AG04450 (cell line): Measurements from ENCODE around the gene PEMT. TPM values are rescaled to one million over a fixed set of nuclear protein-coding genes. Genes with fewer than 3 reads are reported as not detected.
"Not testable (repeated sequence)": the region's sequence is repeated elsewhere in the genome, so short reads cannot be mapped to it uniquely, and the experiment has no call there.

Experiments
- CTCF ChIA-PET: fragments of 300-600, 350-600 bp; formaldehyde crosslinking; extraction: SDS; loops from one replicate; lab custom pipeline; 2022; ENCODE audit warnings: antibody characterized with exemption, inconsistent platforms; lab: Charles Lee
- POLR2A ChIA-PET: fragments of 350-600 bp; formaldehyde crosslinking; extraction: SDS; loops from one replicate; lab custom pipeline; 2021; ENCODE audit warnings: antibody characterized with exemption, inconsistent platforms; lab: Yijun Ruan, JAX
- DNase-seq: peaks from one replicate; pipeline ENCODE4 v3.0.0-alpha.2; 2011; ENCODE audit warnings: low read depth, low spot score
- H3K27ac ChIP-seq: one replicate; pipeline ENCODE4 v1.5.1; 2012; ENCODE audit warnings: low read depth, low read length, control low read depth
- H3K27me3 ChIP-seq: one replicate; pipeline ENCODE4 v1.6.0; 2012; ENCODE audit warnings: low read length; ENCODE audit not compliant: control insufficient read depth, insufficient read depth
- H3K4me3 ChIP-seq: 2 replicates; pipeline ENCODE4 v1.5.1; 2011; ENCODE audit warnings: mild to moderate bottlenecking, low read depth, low read length, control low read depth
- H3K9me3 ChIP-seq: 2 replicates; pipeline ENCODE4 v1.5.1; 2012; ENCODE audit warnings: low read length; ENCODE audit not compliant: control insufficient read depth, insufficient read depth
- CTCF ChIP-seq: IDR thresholded peaks from 2 replicates; pipeline ENCODE4 v1.5.1; 2011; ENCODE audit warnings: low read depth, low read length, control low read depth, inconsistent platforms
- polyA plus RNA-seq: library from polyadenylated mRNA; depleted of rRNA; stranded (reverse); fragments of >200 nt; gene quantifications from 2 replicates; pipeline ENCODE4 v1.2.3, GENCODE V29; 2011

PEMT gene
- polyA plus RNA-seq, 1 experiment = 14.9 TPM

GRCh38 chr17:17466511-17466910, 125.0 kb downstream of the PEMT start:
- Histone ChIP-seq H3K27ac (no peak overlapping the region), H3K27me3 (peaks cover 31% of the 10 kb centered on the region), H3K4me3 (no peak overlapping the region), H3K9me3 (peaks cover 2% of the 10 kb centered on the region; the same call in 1 of the 2 replicates)
- CTCF ChIA-PET = interaction anchor here (0.6 to 0.9 kb wide), 3 partner anchors 29 to 31 kb away, joined by 3 to 7 read pairs (median 4); no protein-coding TSS in a partner anchor
- DNase-seq = no peak
- TF ChIP-seq CTCF = no peak
- POLR2A ChIA-PET = no interaction called here

GRCh38 chr17:17465878-17466277, 125.6 kb downstream of the PEMT start:
- DNase-seq, H3K9me3 ChIP-seq, POLR2A ChIA-PET, H3K4me3 ChIP-seq, CTCF ChIA-PET, H3K27ac ChIP-seq: not testable (repeated sequence)
- H3K27me3 ChIP-seq = peaks cover 28% of the 10 kb centered on the region

GRCh38 chr17:17463821-17464220, 127.7 kb downstream of the PEMT start:
- no peak for TF ChIP-seq CTCF
- no peak overlapping the region for H3K27ac ChIP-seq
- H3K27me3 ChIP-seq = peaks cover 17% of the 10 kb centered on the region
- peaks cover 2% of the 10 kb centered on the region; the same call in 1 of the 2 replicates for H3K9me3 ChIP-seq
- no peak overlapping the region for H3K4me3 ChIP-seq
- ChIA-PET CTCF (no interaction called here), POLR2A (no interaction called here)
- no peak for DNase-seq

GRCh38 chr17:17462048-17462824, 129.3 kb downstream of the PEMT start:
- Histone ChIP-seq H3K27me3 (peaks cover 20% of the 10 kb centered on the region), H3K9me3 (peaks cover 2% of the 10 kb centered on the region; the same call in 1 of the 2 replicates), H3K27ac (no peak overlapping the region), H3K4me3 (no peak overlapping the region)
- TF ChIP-seq CTCF = no peak
- CTCF ChIA-PET = no interaction called here
- no peak for DNase-seq
- POLR2A ChIA-PET = no interaction called here

- Histone ChIP-seq H3K9me3 (peaks cover 2% of the 10 kb centered on the region; the same call in 1 of the 2 replicates), H3K4me3 (no peak overlapping the region), H3K27me3 (peaks cover 16% of the 10 kb centered on the region), H3K27ac (no peak overlapping the region)
- no peak for TF ChIP-seq CTCF
- POLR2A ChIA-PET = no interaction called here
- DNase-seq = no peak
- CTCF ChIA-PET = no interaction called here
These were observed 131.5 kb downstream of the PEMT start for GRCh38 chr17:17460038-17460437.
